GM18498 (cell line): ENCODE results near the gene SLC22A9.

Experiments used
- ATAC-seq: cut with Tn5 transposase; IDR thresholded peaks from one replicate; pipeline ENCODE4 v1.9.1; 2021; ENCODE audit warnings: mild to moderate bottlenecking, moderate library complexity; ENCODE audit not compliant: unreplicated experiment

SLC22A9 gene

GRCh38 chr11:63443714-63444113 is 74.1 kb downstream of the SLC22A9 start:
- no peak for ATAC-seq

GRCh38 chr11:63444160-63444559 is 74.6 kb downstream of the SLC22A9 start:
- no peak for ATAC-seq

GRCh38 chr11:63445118-63445517 is 75.5 kb downstream of the SLC22A9 start:
- ATAC-seq, result no peak

- no peak for ATAC-seq
Observed at GRCh38 chr11:63445720-63446119, 76.1 kb downstream of the SLC22A9 start.

GRCh38 chr11:63448646-63449045 is 79.1 kb downstream of the SLC22A9 start:
- ATAC-seq, result no peak

- no peak for ATAC-seq
Observed at GRCh38 chr11:63459586-63459985, 90.0 kb downstream of the SLC22A9 start.
